Endodermal cell (in vitro differentiated cells): ENCODE data around the gene METRNL. TPM values are rescaled to one million over a fixed set of nuclear protein-coding genes. Genes with fewer than 3 reads are reported as not detected.

Source experiments
- DNase-seq: peaks from one replicate; pipeline ENCODE4 v3.0.0-alpha.2; 2017
- H3K27ac ChIP-seq: 2 replicates; pipeline ENCODE4 v1.5.1; 2013; ENCODE audit warnings: mild to moderate bottlenecking, low read depth, low read length, moderate library complexity
- H3K27me3 ChIP-seq: 2 replicates; pipeline ENCODE4 v1.6.1; 2013; ENCODE audit warnings: mild to moderate bottlenecking, low read length, moderate library complexity; ENCODE audit not compliant: insufficient read depth, control insufficient read depth, poor library complexity, severe bottlenecking
- H3K36me3 ChIP-seq: 2 replicates; pipeline ENCODE4 v1.7.0; 2013; ENCODE audit warnings: mild to moderate bottlenecking, low read length, moderate library complexity; ENCODE audit not compliant: control insufficient read depth, insufficient read depth
- H3K4me1 ChIP-seq: one replicate; pipeline ENCODE4 v1.7.0; 2013; ENCODE audit warnings: low read length; ENCODE audit not compliant: control insufficient read depth, insufficient read depth
- H3K4me3 ChIP-seq: 2 replicates; pipeline ENCODE4 v1.5.1; 2013; ENCODE audit warnings: mild to moderate bottlenecking, low read length, moderate library complexity
- H3K9ac ChIP-seq: 2 replicates; pipeline ENCODE4 v1.6.1; 2013; ENCODE audit warnings: mild to moderate bottlenecking, low read length, moderate library complexity; ENCODE audit not compliant: poor library complexity, severe bottlenecking; ENCODE audit errors: extremely low read depth
- H3K9me3 ChIP-seq: 2 replicates; pipeline ENCODE4 v1.6.1; 2013; ENCODE audit warnings: mild to moderate bottlenecking, low read length, moderate library complexity; ENCODE audit not compliant: control insufficient read depth
- H3K27ac Mint-ChIP-seq: 2 replicates; pipeline ENCODE4 v1.8.0; 2020; ENCODE audit warnings: mixed read lengths
- H3K27me3 Mint-ChIP-seq: 2 replicates; pipeline ENCODE4 v1.8.0; 2021; ENCODE audit warnings: mild to moderate bottlenecking, mixed read lengths; ENCODE audit not compliant: insufficient read depth
- H3K36me3 Mint-ChIP-seq: 2 replicates; pipeline ENCODE4 v1.8.0; 2020; ENCODE audit warnings: low read depth, mixed read lengths
- H3K4me1 Mint-ChIP-seq: 2 replicates; pipeline ENCODE4 v1.8.0; 2020; ENCODE audit warnings: mixed read lengths
- H3K4me3 Mint-ChIP-seq: 2 replicates; pipeline ENCODE4 v1.8.0; 2020; ENCODE audit warnings: mild to moderate bottlenecking, moderate library complexity, mixed read lengths
- H3K9me3 Mint-ChIP-seq: 2 replicates; pipeline ENCODE4 v1.8.0; 2020; ENCODE audit warnings: mild to moderate bottlenecking, mixed read lengths
- CTCF ChIP-seq: fragments of 200-600 bp; sonication (generic); conservative IDR thresholded peaks from 2 replicates; pipeline ENCODE4 v1.5.0; 2021; ENCODE audit warnings: antibody characterized with exemption, mild to moderate bottlenecking
- WGBS, 2 experiments: methylation state at CpG; one replicate each; pipeline versions ENCODE4 v1.1.5 to v1.1.7; 2013; ENCODE audit warnings: missing lambda C conversion rate in 2 of 2, mixed read lengths in 1 of 2; ENCODE audit not compliant: insufficient coverage in 1 of 2, insufficient read length in 1 of 2; 5-methylcytosine and 5-hydroxymethylcytosine counted together
- total RNA-seq, 2 donors: library from RNA; stranded (reverse); fragmentation: NEBNext Ultra II Directional in 1 of 2; extraction: Animal tissue kit (Norgen Biotek cat#: 25700) in 1 of 2; gene quantifications; 2 replicates in 1 of 2; 3 replicates in 1 of 2; pipeline ENCODE4 v1.2.1, GENCODE V29; 2021

The METRNL gene
- total RNA-seq, 2 donors from 2014 or later = 7.3 to 10.3 TPM

- Mint-ChIP-seq H3K27me3 (no peaks in the 10 kb centered on the region), H3K4me3 (no peak overlapping the region), H3K27ac (no peak overlapping the region), H3K9me3 (peaks cover 4% of the 10 kb centered on the region), H3K36me3 (no peaks in the 10 kb centered on the region), H3K4me1 (peaks cover 12% of the 10 kb centered on the region)
- WGBS, 2 experiments = 81 to 83% methylated on average over 6 to 14 of the region's 14 CpGs
- no peak for TF ChIP-seq CTCF
- no peak for DNase-seq
- H3K27ac ChIP-seq = no peak overlapping the region
- no peaks in the 10 kb centered on the region for H3K4me1 ChIP-seq
- no peaks in the 10 kb centered on the region for H3K9me3 ChIP-seq
- H3K4me3 ChIP-seq = no peak overlapping the region
- H3K9ac ChIP-seq = no peak overlapping the region
- no peaks in the 10 kb centered on the region for H3K36me3 ChIP-seq
- H3K27me3 ChIP-seq = no peaks in the 10 kb centered on the region
Observed at GRCh38 chr17:83107656-83108048, 28.2 kb downstream of the METRNL start.

DNA sequence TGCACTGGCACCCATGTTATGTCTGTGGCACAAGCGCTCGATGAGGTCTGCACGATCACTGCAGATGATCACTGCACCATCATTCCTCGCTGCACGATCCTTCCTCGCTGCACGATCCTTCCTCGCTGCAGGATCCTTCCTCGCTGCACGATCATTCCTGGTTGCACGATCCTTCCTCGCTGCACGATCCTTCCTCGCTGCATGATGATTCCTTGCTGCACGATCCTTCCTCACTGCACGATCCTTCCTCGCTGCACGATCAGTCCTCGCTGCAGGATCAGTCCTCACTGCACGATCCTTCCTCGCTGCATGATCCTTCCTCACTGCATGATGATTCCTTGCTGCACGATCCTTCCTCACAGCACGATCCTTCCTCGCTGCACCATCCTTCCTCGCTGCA, 29.3 kb downstream of the METRNL start:
- H3K9me3 ChIP-seq = no peaks in the 10 kb centered on the region
- peaks cover 4% of the 10 kb centered on the region for H3K9me3 Mint-ChIP-seq
- no peak for TF ChIP-seq CTCF
- H3K36me3 ChIP-seq = no peaks in the 10 kb centered on the region
- H3K9ac ChIP-seq = no peak overlapping the region
- no peaks in the 10 kb centered on the region for H3K27me3 ChIP-seq
- H3K27me3 Mint-ChIP-seq = no peaks in the 10 kb centered on the region
- H3K4me3 ChIP-seq = no peak overlapping the region
- H3K27ac ChIP-seq = no peak overlapping the region
- no peak for DNase-seq
- no peaks in the 10 kb centered on the region for H3K36me3 Mint-ChIP-seq
- peaks cover 12% of the 10 kb centered on the region for H3K4me1 Mint-ChIP-seq
- no peak overlapping the region for H3K27ac Mint-ChIP-seq
- H3K4me1 ChIP-seq = no peaks in the 10 kb centered on the region
- 92 to 94% methylated on average over 25 of the region's 25 CpGs for WGBS, 2 experiments
- no peak overlapping the region for H3K4me3 Mint-ChIP-seq

GRCh38 chr17:83109386-83109785, 30.0 kb downstream of the METRNL start:
- Histone ChIP-seq H3K27me3 (no peaks in the 10 kb centered on the region), H3K27ac (no peak overlapping the region), H3K9ac (no peak overlapping the region), H3K4me3 (no peak overlapping the region), H3K9me3 (no peaks in the 10 kb centered on the region), H3K36me3 (no peaks in the 10 kb centered on the region), H3K4me1 (no peaks in the 10 kb centered on the region)
- Mint-ChIP-seq H3K27ac (no peak overlapping the region), H3K4me3 (no peak overlapping the region), H3K27me3 (no peaks in the 10 kb centered on the region), H3K4me1 (peaks cover 12% of the 10 kb centered on the region), H3K9me3 (no peaks in the 10 kb centered on the region), H3K36me3 (no peaks in the 10 kb centered on the region)
- WGBS, 2 experiments = 81 to 86% methylated on average over 6 to 11 of the region's 11 CpGs
- no peak for TF ChIP-seq CTCF
- no peak for DNase-seq
